Parathyroid adenoma (tissue), 2 donors: ENCODE measurements around the gene DDX10.

Experiments
- H2AFZ ChIP-seq: fragments of 300-600 bp; sonication (generic); one replicate; pipeline ENCODE4 v1.7.0; 2017; ENCODE audit warnings: antibody characterized with exemption, mild to moderate bottlenecking
- H3K27ac ChIP-seq: fragments of 300-600 bp; sonication (generic); one replicate; pipeline ENCODE4 v1.7.0; 2017
- H3K27me3 ChIP-seq: fragments of 300-600 bp; sonication (generic); one replicate; pipeline ENCODE4 v1.7.0; 2017; ENCODE audit warnings: low read length; ENCODE audit not compliant: control insufficient read depth, insufficient read depth
- H3K36me3 ChIP-seq: fragments of 300-600 bp; sonication (generic); one replicate; pipeline ENCODE4 v1.7.0; 2017; ENCODE audit warnings: low read length; ENCODE audit not compliant: control insufficient read depth, insufficient read depth
- H3K4me1 ChIP-seq: fragments of 300-600 bp; sonication (generic); one replicate; pipeline ENCODE4 v1.7.0; 2017; ENCODE audit warnings: control low read depth
- H3K4me2 ChIP-seq: fragments of 300-600 bp; sonication (generic); one replicate; pipeline ENCODE4 v1.7.0; 2017; ENCODE audit warnings: low read length
- H3K4me3 ChIP-seq: fragments of 300-600 bp; sonication (generic); one replicate; pipeline ENCODE4 v1.7.0; 2017; ENCODE audit warnings: low read depth, low read length
- H3K79me2 ChIP-seq: fragments of 300-600 bp; sonication (generic); one replicate; pipeline ENCODE4 v1.7.0; 2017; ENCODE audit warnings: control low read depth
- H3K9ac ChIP-seq: fragments of 300-600 bp; sonication (generic); one replicate; pipeline ENCODE4 v1.7.0; 2017; ENCODE audit warnings: mild to moderate bottlenecking
- H3K9me3 ChIP-seq: fragments of 300-600 bp; sonication (generic); one replicate; pipeline ENCODE4 v1.7.0; 2017; ENCODE audit warnings: low read length; ENCODE audit not compliant: control insufficient read depth
- CTCF ChIP-seq: fragments of 300-600 bp; sonication (generic); IDR thresholded peaks from one replicate; pipeline ENCODE4 v1.7.0; 2017; ENCODE audit warnings: antibody characterized with exemption, mild to moderate bottlenecking
- donor health status: primary hyperparathyroidism.

Gene DDX10

DNA sequence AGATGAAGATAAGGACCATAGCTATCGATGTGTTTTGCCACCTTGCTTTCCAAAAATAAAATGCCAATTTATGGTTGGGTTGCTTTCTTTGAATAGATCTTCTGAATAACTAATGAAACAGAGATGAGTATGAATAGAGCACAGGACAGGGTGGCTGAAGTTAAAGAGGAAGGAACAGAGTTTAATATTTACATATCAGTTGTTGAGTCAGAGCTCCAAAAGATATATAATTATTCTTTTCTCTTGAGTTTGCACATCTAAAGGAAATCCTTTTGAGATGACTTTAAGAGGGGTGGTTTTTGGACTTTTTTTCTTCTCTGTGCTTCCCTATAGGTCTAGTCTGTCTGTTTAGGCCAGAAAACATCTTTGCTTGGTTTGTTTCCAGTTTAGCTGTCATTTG lies 115.2 kb downstream of the DDX10 start:
- no peak overlapping the region for H3K4me2 ChIP-seq
- no peaks in the 10 kb centered on the region for H3K27me3 ChIP-seq
- no peak overlapping the region for H3K27ac ChIP-seq
- no peaks in the 10 kb centered on the region for H3K36me3 ChIP-seq
- no peak for TF ChIP-seq CTCF
- no peaks in the 10 kb centered on the region for H3K9me3 ChIP-seq
- no peak overlapping the region for H3K4me3 ChIP-seq
- H3K79me2 ChIP-seq: no peaks in the 10 kb centered on the region
- no peak overlapping the region for H2AFZ ChIP-seq
- H3K9ac ChIP-seq: no peak overlapping the region
- H3K4me1 ChIP-seq: no peaks in the 10 kb centered on the region

GRCh38 chr11:108781946-108782345 lies 117.1 kb downstream of the DDX10 start:
- Histone ChIP-seq H3K79me2 (no peaks in the 10 kb centered on the region), H3K4me2 (no peak overlapping the region), H2AFZ (no peak overlapping the region), H3K9ac (no peak overlapping the region), H3K36me3 (no peaks in the 10 kb centered on the region), H3K27ac (no peak overlapping the region), H3K4me1 (no peaks in the 10 kb centered on the region), H3K4me3 (no peak overlapping the region), H3K9me3 (no peaks in the 10 kb centered on the region), H3K27me3 (no peaks in the 10 kb centered on the region)
- no peak for TF ChIP-seq CTCF

- no peak overlapping the region for H3K27ac ChIP-seq
- no peaks in the 10 kb centered on the region for H3K4me1 ChIP-seq
- H3K36me3 ChIP-seq: no peaks in the 10 kb centered on the region
- no peak overlapping the region for H3K4me3 ChIP-seq
- no peaks in the 10 kb centered on the region for H3K27me3 ChIP-seq
- H3K79me2 ChIP-seq: no peaks in the 10 kb centered on the region
- H3K9ac ChIP-seq: no peak overlapping the region
- no peak for TF ChIP-seq CTCF
- H3K9me3 ChIP-seq: no peaks in the 10 kb centered on the region
- H2AFZ ChIP-seq: no peak overlapping the region
- no peak overlapping the region for H3K4me2 ChIP-seq
Measured at GRCh38 chr11:108786281-108786990, 121.6 kb downstream of the DDX10 start.

DNA sequence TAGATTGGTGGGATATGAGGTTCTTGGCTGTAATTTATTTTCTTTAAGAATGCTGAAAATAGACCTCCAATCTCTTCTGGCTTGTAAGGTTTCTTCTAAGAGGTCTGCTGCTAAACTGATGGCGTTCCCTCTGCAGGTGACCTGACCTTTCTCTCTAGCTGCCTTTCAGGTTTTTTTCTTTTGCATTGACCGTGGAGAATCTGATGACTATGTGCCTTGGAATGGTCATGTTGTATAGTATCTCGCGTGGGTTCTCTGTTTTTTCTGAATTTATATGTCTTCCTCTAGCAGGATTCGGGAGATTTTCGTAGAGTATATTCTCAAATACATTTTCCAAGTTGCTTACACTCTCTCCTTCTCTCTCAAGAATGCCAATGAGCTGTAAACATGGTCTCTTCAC lies 122.2 kb downstream of the DDX10 start:
- H3K79me2 ChIP-seq: no peaks in the 10 kb centered on the region
- no peaks in the 10 kb centered on the region for H3K36me3 ChIP-seq
- no peak overlapping the region for H3K27ac ChIP-seq
- TF ChIP-seq CTCF: no peak
- no peak overlapping the region for H3K4me3 ChIP-seq
- H3K4me2 ChIP-seq: no peak overlapping the region
- H3K9me3 ChIP-seq: no peaks in the 10 kb centered on the region
- no peak overlapping the region for H3K9ac ChIP-seq
- no peaks in the 10 kb centered on the region for H3K27me3 ChIP-seq
- H2AFZ ChIP-seq: no peak overlapping the region
- H3K4me1 ChIP-seq: no peaks in the 10 kb centered on the region

DNA sequence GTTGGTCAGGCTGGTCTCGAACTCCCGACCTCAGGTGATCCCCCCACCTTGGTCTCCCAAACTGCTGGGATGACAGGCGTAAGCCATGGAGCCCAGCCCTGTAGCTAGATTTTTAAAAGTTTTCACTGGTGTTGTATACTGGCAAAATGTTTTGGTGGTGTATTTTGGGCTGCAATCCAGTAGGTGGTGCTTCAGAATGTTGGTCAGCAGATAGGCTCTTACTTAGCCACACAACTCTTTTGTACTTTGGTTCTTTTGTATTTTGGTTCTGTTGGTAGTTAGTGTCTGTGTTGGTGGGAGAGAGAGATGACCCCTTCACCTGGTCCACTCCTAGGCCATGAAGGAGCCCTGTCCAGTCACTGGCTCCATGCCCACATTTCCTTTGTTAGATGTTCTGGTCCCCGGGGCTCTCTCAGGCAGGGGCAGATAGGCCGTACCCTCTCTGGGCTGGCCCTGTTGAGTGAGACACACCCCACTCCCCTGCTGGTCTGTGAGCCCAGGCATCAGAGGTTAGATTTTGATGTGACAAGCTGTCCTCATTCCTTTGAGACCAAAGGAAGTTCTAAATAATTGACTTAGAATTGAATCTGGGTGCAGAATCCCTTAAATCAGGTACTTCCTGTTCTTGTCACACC lies 123.8 kb downstream of the DDX10 start:
- H3K36me3 ChIP-seq: no peaks in the 10 kb centered on the region
- no peak for TF ChIP-seq CTCF

More for the DNA sequence above, 123.8 kb downstream of the DDX10 start:
- Histone ChIP-seq H2AFZ (no peak overlapping the region), H3K79me2 (no peaks in the 10 kb centered on the region), H3K9ac (no peak overlapping the region), H3K27ac (no peak overlapping the region), H3K4me1 (no peaks in the 10 kb centered on the region), H3K9me3 (no peaks in the 10 kb centered on the region), H3K4me3 (no peak overlapping the region), H3K4me2 (no peak overlapping the region), H3K27me3 (no peaks in the 10 kb centered on the region)
